Upper lobe of left lung (tissue), 6 donors: ENCODE measurements around the gene ERCC6. TPM values are rescaled to one million over a fixed set of nuclear protein-coding genes. Genes with fewer than 3 reads are reported as not detected.

ENCODE experiments used
- ATAC-seq, 2 donors: fragments of 200-7000 bp; cut with Tn5 transposase; one replicate each; pipeline ENCODE4 v1.9.1; 2022; ENCODE audit warnings: mild to moderate bottlenecking in 2 of 2, moderate library complexity in 2 of 2; ENCODE audit not compliant: low FRiP score in 2 of 2
- DNase-seq, 2 donors: peaks; one replicate each; pipeline ENCODE4 v3.0.0-alpha.2; 2019 to 2020
- H3K27ac ChIP-seq, 4 donors: fragments of 200-600 bp; sonication (generic); one replicate each; pipeline ENCODE4 v1.5.1; 2016 to 2019
- H3K27me3 ChIP-seq, 4 donors: fragments of 200-600 bp; sonication (generic); one replicate each; pipeline ENCODE4 v1.5.1; 2017 to 2019
- H3K36me3 ChIP-seq, 4 donors: fragments of 200-600 bp; sonication (generic); one replicate each; pipeline ENCODE4 v1.5.1; 2016 to 2019
- H3K4me1 ChIP-seq, 4 donors: fragments of 200-600 bp; sonication (generic); one replicate each; pipeline ENCODE4 v1.5.1; 2018 to 2019
- H3K4me3 ChIP-seq, 4 donors: fragments of 200-600 bp; sonication (generic); one replicate each; pipeline ENCODE4 v1.5.1; 2017 to 2019; ENCODE audit warnings: mild to moderate bottlenecking in 2 of 4, moderate library complexity in 1 of 4
- H3K9me3 ChIP-seq, 4 donors: fragments of 200-600 bp; sonication (generic); one replicate each; pipeline ENCODE4 v1.5.1; 2018 to 2019
- CTCF ChIP-seq, 6 experiments: fragments of 450-650 bp in 4 of 6; fragments of 200-600 bp in 2 of 6; sonication (generic) in 2 of 6; IDR thresholded peaks; one replicate each; pipeline ENCODE4 v1.5.1; 2016 to 2019; ENCODE audit warnings: antibody characterized with exemption in 6 of 6
- EP300 ChIP-seq, 4 donors: sonication (generic); formaldehyde crosslinking; IDR thresholded peaks; one replicate each; pipeline ENCODE4 v1.5.1; 2017; ENCODE audit warnings: antibody characterized with exemption in 4 of 4, control low read depth in 2 of 4
- POLR2A ChIP-seq, 4 donors: fragments of 450-650 bp; IDR thresholded peaks; one replicate each; pipeline ENCODE4 v1.5.1; 2016 to 2017; ENCODE audit warnings: antibody characterized with exemption in 4 of 4, mild to moderate bottlenecking in 2 of 4
- POLR2AphosphoS5 ChIP-seq, 2 donors: sonication (generic); formaldehyde crosslinking; IDR thresholded peaks; one replicate each; pipeline ENCODE4 v1.5.1; 2017; ENCODE audit warnings: antibody characterized with exemption in 2 of 2
- WGBS, 2 donors: methylation state at CpG; one replicate each; pipeline ENCODE4 v1.1.5; 2017 to 2018; 5-methylcytosine and 5-hydroxymethylcytosine counted together
- total RNA-seq, 6 donors: library from RNA; depleted of rRNA in 4 of 6; stranded (reverse); fragments of >200 nt in 4 of 6; gene quantifications; one replicate each; pipeline versions ENCODE4 v1.1.0 to v1.2.1, GENCODE V29; 2016 to 2021
- donor health status: DM: no; HTN: no; CAD: no; lungs with moderate emphysema.
- donor health status: DM: no; HTN: yes; CAD: no; lungs with severe emphysema.

ERCC6 gene
- total RNA-seq, 6 donors from 2014 or later: 8.4 to 30.4 (median 23.3) TPM

GRCh38 chr10:49505589-49505988 is 33.3 kb downstream of the ERCC6 start:
- ATAC-seq: no peak
- DNase-seq: no peak
- Histone ChIP-seq H3K36me3 (peaks cover 0 to 6% (median 0%) of the 10 kb centered on the region in 4 donors), H3K4me1 (no peaks in the 10 kb centered on the region), H3K27me3 (no peaks in the 10 kb centered on the region), H3K4me3 (no peak overlapping the region), H3K27ac (no peak overlapping the region), H3K9me3 (no peaks in the 10 kb centered on the region)
- TF ChIP-seq POLR2A (IDR thresholded peaks at IDR 0.05) (no peak), CTCF (IDR thresholded peaks at IDR 0.05) (no peak), POLR2AphosphoS5 (IDR thresholded peaks at IDR 0.05) (no peak), EP300 (IDR thresholded peaks at IDR 0.05) (no peak)
- WGBS, 2 donors: 89 to 90% methylated on average over 4 of the region's 4 CpGs

- no peak for DNase-seq
- Histone ChIP-seq H3K4me3 (no peak overlapping the region), H3K27ac (no peak overlapping the region), H3K9me3 (no peaks in the 10 kb centered on the region), H3K27me3 (no peaks in the 10 kb centered on the region), H3K4me1 (no peaks in the 10 kb centered on the region), H3K36me3 (peaks cover 0 to 6% (median 0%) of the 10 kb centered on the region in 4 donors)
- 93 to 94% methylated on average over 3 of the region's 3 CpGs for WGBS, 2 donors
- TF ChIP-seq EP300 (IDR thresholded peaks at IDR 0.05) (no peak), POLR2A (IDR thresholded peaks at IDR 0.05) (no peak), POLR2AphosphoS5 (IDR thresholded peaks at IDR 0.05) (no peak), CTCF (IDR thresholded peaks at IDR 0.05) (no peak)
- ATAC-seq: no peak
Measured at GRCh38 chr10:49505076-49505475, 33.8 kb downstream of the ERCC6 start.

- Histone ChIP-seq H3K27me3 (no peaks in the 10 kb centered on the region), H3K27ac (no peak overlapping the region), H3K4me1 (no peaks in the 10 kb centered on the region), H3K36me3 (peaks cover 0 to 6% (median 0%) of the 10 kb centered on the region in 4 donors), H3K4me3 (no peak overlapping the region), H3K9me3 (no peaks in the 10 kb centered on the region)
- no peak for ATAC-seq
- 63 to 83% methylated on average over 1 of the region's 1 CpG for WGBS, 2 donors
- TF ChIP-seq POLR2A (IDR thresholded peaks at IDR 0.05) (no peak), EP300 (IDR thresholded peaks at IDR 0.05) (no peak), CTCF (IDR thresholded peaks at IDR 0.05) (no peak), POLR2AphosphoS5 (IDR thresholded peaks at IDR 0.05) (no peak)
- no peak for DNase-seq
Measured at GRCh38 chr10:49504528-49504927, 34.4 kb downstream of the ERCC6 start.

GRCh38 chr10:49502358-49502757 is 36.6 kb downstream of the ERCC6 start:
- Histone ChIP-seq H3K27ac (no peak overlapping the region), H3K36me3 (peaks cover 0 to 6% (median 0%) of the 10 kb centered on the region in 4 donors), H3K4me3 (no peak overlapping the region), H3K4me1 (no peaks in the 10 kb centered on the region), H3K27me3 (no peaks in the 10 kb centered on the region), H3K9me3 (no peaks in the 10 kb centered on the region)
- TF ChIP-seq POLR2AphosphoS5 (IDR thresholded peaks at IDR 0.05) (no peak), POLR2A (IDR thresholded peaks at IDR 0.05) (no peak), EP300 (IDR thresholded peaks at IDR 0.05) (no peak), CTCF (IDR thresholded peaks at IDR 0.05) (no peak)
- DNase-seq (no peak), ATAC-seq (no peak)
- 83 to 90% methylated on average over 2 of the region's 2 CpGs for WGBS, 2 donors

GRCh38 chr10:49500412-49500811 is 38.5 kb downstream of the ERCC6 start:
- H3K36me3 ChIP-seq: peaks cover 0 to 2% (median 0%) of the 10 kb centered on the region in 4 donors
- WGBS, 2 donors: 54 to 74% methylated on average over 1 of the region's 1 CpG
- DNase-seq (no peak), ATAC-seq (no peak)
- no peaks in the 10 kb centered on the region for H3K4me1 ChIP-seq
- H3K27me3 ChIP-seq: no peaks in the 10 kb centered on the region
- TF ChIP-seq EP300 (IDR thresholded peaks at IDR 0.05): no peak
- no peak for TF ChIP-seq CTCF (IDR thresholded peaks at IDR 0.05)
- TF ChIP-seq POLR2A (IDR thresholded peaks at IDR 0.05): no peak
- TF ChIP-seq POLR2AphosphoS5 (IDR thresholded peaks at IDR 0.05): no peak
- no peak overlapping the region for H3K4me3 ChIP-seq
- H3K27ac ChIP-seq: no peak overlapping the region
- no peaks in the 10 kb centered on the region for H3K9me3 ChIP-seq
